ENCODE measurements around the gene KIR2DL3.
"Not testable (repeated sequence)": the region's sequence is repeated elsewhere in the genome, so short reads cannot be mapped to it uniquely, and the experiment has no call there.

DNA sequence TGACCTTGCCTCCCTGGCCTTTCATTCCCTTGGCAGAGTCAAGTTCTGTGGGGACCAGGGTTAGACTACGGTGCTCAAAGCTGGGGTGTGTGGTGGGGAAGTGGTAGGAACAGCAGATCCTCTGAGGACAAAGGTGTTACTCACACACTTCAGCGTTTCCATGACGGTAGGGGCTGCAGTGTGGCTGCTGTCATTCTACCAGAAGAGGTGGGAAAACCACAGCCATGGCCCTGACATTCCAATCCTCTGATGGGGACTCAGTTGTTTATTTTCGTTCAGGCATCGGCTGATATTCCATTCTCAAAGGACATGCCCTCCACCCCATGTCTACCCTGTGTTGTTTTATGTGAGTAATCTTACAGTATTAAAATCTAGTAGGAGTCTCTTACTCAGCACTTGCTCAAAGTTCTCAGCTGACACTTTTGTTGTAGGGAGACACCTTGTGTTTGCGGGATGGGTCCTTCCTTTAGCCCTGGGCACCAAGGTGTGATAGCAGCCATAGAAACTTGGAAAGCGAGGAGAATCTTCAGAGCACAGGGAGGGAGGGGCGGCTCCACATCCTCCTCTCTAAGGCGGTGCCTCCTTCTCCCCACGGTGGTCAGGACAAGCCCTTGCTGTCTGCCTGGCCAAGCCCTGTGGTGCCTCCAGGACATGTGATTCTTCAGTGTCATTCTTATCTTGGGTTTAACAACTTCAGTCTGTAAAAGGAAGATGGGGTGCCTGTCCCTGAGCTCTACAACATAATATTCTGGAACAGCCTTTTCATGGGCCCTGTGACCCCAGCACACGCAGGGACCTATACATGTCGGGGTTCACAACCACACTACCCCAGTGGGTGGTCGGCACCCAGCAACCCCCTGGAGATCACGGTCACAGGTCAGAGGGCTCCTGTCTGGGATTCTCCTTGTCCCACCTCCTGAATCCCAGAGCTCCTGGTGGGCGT lies 33.0 kb downstream of the KIR2DL3 start:
- TF ChIP-seq, protein P1, sequence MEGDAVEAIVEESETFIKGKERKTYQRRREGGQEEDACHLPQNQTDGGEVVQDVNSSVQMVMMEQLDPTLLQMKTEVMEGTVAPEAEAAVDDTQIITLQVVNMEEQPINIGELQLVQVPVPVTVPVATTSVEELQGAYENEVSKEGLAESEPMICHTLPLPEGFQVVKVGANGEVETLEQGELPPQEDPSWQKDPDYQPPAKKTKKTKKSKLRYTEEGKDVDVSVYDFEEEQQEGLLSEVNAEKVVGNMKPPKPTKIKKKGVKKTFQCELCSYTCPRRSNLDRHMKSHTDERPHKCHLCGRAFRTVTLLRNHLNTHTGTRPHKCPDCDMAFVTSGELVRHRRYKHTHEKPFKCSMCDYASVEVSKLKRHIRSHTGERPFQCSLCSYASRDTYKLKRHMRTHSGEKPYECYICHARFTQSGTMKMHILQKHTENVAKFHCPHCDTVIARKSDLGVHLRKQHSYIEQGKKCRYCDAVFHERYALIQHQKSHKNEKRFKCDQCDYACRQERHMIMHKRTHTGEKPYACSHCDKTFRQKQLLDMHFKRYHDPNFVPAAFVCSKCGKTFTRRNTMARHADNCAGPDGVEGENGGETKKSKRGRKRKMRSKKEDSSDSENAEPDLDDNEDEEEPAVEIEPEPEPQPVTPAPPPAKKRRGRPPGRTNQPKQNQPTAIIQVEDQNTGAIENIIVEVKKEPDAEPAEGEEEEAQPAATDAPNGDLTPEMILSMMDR (conservative IDR thresholded peaks at IDR 0.05; ENCODE audit: low read depth, low read length), result not testable (repeated sequence)
- TF ChIP-seq RAD21 (IDR thresholded peaks at IDR 0.05; ENCODE audit: low read length); MXI1 (IDR thresholded peaks at IDR 0.05; ENCODE audit: borderline replicate concordance, low read depth, low read length): not testable (repeated sequence)
